LNCAP (cell line): ENCODE measurements around the gene ARHGEF10L.

Experiments used
- TF ChIP-seq, protein P1 (sequence below): fragments of 450-650 bp; IDR thresholded peaks from 2 replicates; pipeline ENCODE4 v1.5.1; 2017; ENCODE audit warnings: mild to moderate bottlenecking

ARHGEF10L gene

DNA sequence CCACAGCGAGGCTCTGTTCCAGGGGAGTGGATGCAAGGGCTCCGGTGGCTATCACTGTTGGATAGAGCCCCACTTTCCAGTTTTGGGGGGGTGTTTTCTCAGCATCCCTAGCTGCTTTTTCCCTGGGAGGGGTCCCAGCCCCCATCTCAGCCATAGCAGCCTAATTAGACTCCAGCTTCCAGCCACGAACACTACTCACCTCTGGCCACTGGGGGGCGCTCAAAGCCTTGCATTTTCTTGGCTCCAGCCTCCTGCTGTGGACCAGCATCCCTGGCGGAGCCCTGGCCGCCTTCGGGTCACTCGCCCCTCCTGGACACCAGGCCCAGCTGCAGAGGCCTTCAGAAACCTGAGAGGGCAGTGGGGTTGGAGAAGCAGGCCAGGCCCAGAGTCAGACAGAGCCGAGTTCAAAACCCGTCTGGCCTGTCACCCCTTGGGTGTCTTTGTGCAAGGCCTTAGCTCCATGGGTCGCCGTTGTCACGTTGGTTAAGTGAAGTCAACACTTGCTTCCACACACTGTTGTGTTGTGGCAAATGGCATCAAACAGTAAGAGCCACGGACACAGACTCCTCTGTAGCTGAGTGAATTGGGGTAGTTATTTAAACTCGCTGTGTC is 122.2 kb downstream of the ARHGEF10L start:
- TF ChIP-seq, protein P1, sequence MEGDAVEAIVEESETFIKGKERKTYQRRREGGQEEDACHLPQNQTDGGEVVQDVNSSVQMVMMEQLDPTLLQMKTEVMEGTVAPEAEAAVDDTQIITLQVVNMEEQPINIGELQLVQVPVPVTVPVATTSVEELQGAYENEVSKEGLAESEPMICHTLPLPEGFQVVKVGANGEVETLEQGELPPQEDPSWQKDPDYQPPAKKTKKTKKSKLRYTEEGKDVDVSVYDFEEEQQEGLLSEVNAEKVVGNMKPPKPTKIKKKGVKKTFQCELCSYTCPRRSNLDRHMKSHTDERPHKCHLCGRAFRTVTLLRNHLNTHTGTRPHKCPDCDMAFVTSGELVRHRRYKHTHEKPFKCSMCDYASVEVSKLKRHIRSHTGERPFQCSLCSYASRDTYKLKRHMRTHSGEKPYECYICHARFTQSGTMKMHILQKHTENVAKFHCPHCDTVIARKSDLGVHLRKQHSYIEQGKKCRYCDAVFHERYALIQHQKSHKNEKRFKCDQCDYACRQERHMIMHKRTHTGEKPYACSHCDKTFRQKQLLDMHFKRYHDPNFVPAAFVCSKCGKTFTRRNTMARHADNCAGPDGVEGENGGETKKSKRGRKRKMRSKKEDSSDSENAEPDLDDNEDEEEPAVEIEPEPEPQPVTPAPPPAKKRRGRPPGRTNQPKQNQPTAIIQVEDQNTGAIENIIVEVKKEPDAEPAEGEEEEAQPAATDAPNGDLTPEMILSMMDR: peak; percentile 62

DNA sequence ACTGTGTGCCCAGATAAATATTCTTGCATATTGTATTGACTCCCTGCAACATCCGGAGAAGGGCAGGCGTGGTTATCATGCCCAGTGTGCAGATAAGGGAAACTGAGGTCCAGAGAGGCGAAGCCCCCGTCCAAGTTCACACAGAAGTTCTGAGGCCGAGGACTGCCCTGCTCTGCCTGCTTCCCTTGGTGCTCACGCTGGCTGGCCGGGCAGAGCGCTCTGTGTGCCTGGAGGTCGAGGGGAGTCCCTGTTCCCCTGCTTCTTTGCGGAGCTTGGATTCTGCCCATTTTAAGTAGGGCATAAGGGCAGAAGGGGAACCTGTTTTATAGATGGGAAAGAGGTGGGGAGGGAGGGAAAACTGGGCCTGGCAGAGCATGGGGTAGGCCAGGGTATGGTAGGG is 122.8 kb downstream of the ARHGEF10L start:
- TF ChIP-seq, protein P1: no peak

DNA sequence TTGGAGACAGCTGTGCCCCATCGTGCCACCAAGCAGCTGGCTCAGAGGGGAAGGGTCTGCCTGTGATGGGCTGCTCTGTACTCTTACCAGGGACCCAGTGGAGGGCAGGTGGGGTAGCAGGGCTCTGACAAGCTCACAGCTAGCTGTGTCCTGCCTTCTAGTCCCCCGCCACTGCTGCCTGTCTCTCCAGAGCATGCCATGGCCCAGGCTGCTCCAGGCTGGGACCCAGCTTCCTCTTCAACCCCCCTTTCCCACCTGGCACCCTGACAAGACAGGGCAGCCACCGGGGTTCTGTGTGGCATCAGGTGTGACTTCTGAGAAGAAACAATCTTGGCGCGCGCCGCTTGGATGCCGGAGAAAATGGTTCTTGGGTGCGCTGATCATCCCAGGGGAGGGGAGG is 123.3 kb downstream of the ARHGEF10L start:
- TF ChIP-seq, protein P1: no peak

DNA sequence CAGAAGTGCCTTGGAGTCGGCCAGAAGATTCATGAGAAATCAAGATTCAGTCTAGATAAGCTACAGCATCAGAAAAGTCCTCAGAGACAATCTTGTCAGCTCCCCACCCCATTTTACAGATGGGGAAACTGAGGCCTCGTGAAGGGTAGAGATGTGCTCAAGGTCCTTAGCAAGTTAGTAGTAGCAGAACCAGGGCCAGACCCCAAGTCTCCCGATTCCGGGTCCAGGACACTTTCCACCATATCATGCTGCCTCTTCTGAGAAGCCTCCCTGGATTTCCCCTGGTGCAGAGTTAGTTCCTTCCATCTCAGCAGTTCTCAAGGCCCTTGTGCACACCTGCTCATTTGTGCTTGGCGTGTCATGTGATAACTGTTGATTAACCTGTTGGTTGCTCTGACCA is 124.1 kb downstream of the ARHGEF10L start:
- TF ChIP-seq, protein P1: no peak

DNA sequence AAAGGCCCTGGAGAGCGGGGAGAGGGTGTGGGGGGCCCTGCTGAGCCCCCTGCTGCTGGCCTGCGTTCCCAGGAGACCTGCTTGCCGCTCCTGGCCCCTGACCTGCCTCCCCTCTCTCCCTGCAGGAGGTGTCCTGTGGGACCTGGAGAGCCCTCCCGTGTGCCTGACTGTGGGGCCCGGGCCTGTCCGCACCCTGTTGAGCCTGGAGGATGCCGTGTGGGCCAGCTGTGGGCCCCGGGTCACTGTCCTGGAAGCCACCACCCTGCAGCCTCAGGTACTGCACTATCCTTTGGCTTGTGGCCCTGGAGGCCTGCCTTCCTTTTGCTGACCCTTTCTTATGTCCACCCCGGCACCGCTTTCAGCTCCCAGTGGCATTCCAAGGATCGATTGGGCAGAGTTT is 124.8 kb downstream of the ARHGEF10L start:
- TF ChIP-seq, protein P1: no peak

DNA sequence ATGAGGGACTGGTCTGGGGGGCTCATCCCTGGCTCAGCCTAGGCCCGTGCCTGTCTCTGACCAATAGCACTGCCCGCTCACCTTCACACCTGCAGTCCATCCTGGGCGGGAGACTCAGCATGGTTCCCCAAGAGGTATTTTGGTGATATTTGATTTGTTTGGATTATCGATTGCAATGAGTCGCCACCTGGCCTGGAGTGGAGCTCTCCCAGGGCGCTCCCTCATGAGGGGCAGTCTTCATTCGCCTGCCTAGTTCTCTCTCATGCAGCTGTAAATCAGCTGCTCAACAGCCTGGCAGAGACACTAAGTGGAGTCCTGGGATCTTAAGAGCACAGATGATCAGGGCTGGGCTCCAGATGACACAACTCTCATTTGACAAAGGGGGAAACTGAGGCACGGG is 125.6 kb downstream of the ARHGEF10L start:
- TF ChIP-seq, protein P1: no peak

DNA sequence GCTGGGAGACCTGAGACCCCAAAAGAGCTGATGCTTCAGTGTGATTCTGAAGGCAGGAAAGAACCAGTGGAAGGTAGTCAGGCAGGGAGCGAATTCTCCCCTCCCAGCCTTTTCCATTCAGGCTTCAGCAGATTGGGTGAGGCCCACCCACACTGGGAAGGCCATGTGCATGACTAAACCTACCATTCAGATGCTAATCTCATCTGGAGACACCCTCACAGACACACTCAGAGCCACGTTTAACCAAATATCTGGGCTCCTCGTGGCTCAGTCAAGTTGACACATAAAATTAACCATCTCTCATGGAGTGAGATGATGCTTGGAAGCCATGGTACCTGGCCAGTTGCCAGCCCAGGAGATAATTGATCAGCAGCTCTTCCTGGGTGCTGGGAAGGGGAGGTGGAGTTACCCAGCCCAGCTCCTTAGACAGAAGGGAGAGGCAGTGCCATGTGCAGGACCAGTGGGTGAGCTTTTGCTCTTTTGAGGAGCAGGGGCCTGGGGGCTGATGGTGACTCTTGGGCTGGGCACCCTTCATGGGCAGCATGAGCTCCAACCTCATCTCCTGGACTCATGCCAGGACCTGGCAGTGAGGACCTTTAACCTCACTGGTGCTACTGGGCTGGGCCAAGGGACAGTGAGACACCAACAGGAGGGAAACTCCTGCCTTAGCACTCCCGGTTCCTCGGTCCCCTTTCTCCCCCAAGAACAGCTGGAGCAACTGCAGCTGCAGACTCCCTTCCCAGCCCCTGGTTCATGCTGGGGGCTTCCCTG is 126.6 kb downstream of the ARHGEF10L start:
- TF ChIP-seq, protein P1: no peak
